HUES64 (cell line): Measurements from ENCODE around the gene TIAL1.
"Not testable (repeated sequence)": the region's sequence is repeated elsewhere in the genome, so short reads cannot be mapped to it uniquely, and the experiment has no call there.

Source experiments
- H3K27ac ChIP-seq: 2 replicates; pipeline ENCODE4 v1.7.0; 2013; ENCODE audit warnings: low read depth, low read length, inconsistent platforms
- H3K27me3 ChIP-seq: 2 replicates; pipeline ENCODE4 v1.6.1; 2013; ENCODE audit warnings: mild to moderate bottlenecking, low read length; ENCODE audit not compliant: insufficient read depth
- H3K36me3 ChIP-seq: 2 replicates; pipeline ENCODE4 v1.6.1; 2013; ENCODE audit warnings: mild to moderate bottlenecking, low read length; ENCODE audit not compliant: insufficient read depth
- H3K4me1 ChIP-seq: 2 replicates; pipeline ENCODE4 v1.6.1; 2013; ENCODE audit warnings: mild to moderate bottlenecking, low read length, moderate library complexity; ENCODE audit not compliant: insufficient read depth
- H3K4me3 ChIP-seq: 2 replicates; pipeline ENCODE4 v1.5.1; 2013; ENCODE audit warnings: mild to moderate bottlenecking, low read length, moderate library complexity
- H3K9ac ChIP-seq: 2 replicates; pipeline ENCODE4 v1.6.1; 2013; ENCODE audit warnings: mild to moderate bottlenecking, low read depth, low read length
- H3K9me3 ChIP-seq: 2 replicates; pipeline ENCODE4 v1.6.1; 2013; ENCODE audit warnings: low read depth, low read length; ENCODE audit not compliant: insufficient read depth
- WGBS: fragments of 150-250, 120-280 bp; methylation state at CpG from one replicate; pipeline ENCODE4 v1.1.7; 2013; ENCODE audit warnings: missing lambda C conversion rate; 5-methylcytosine and 5-hydroxymethylcytosine counted together

TIAL1 gene

DNA sequence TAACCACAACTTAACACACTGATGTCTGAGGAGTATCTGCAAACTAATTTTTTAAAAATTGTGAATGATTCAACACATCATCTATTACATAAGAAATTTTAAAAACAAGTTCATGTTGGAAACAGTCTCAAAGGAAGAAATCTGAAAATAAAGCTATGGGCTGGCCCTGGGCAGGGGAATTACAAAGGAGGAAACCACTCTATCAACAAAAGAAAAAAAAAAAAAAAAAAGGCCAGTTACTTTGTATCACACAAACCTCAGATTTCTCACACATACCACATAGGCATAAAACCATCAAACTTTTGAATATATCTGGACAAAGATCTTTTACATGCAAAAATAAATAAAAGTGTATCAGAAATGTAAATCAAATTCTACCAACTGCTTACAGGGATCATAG is 20.8 kb downstream of the TIAL1 start:
- Histone ChIP-seq H3K27me3 (no peaks in the 10 kb centered on the region), H3K4me3 (no peak overlapping the region), H3K27ac (no peak overlapping the region), H3K9ac (no peak overlapping the region), H3K36me3 (peaks cover 81% of the 10 kb centered on the region), H3K9me3 (no peaks in the 10 kb centered on the region), H3K4me1 (no peaks in the 10 kb centered on the region)

DNA sequence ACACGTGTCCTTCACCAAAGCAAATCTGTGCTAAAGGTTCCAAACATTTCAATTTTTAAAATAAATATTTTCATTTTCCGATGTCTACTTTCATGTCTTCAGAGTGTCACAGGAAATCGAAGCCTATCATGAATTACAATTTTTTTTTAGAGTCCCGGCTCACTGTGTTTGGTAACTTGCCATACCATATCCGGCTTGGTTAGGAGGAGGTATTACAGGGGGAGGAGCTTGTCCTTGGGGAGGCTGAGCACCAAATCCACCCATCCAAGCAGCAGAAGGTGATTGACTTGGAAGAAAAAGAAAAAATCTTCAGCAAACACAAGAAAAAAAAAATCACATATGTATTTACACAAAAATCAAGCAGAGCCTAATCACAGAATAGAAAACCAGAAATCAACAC is 21.3 kb downstream of the TIAL1 start:
- Histone ChIP-seq H3K4me1 (no peaks in the 10 kb centered on the region), H3K27ac (no peak overlapping the region), H3K4me3 (no peak overlapping the region), H3K36me3 (peaks cover 76% of the 10 kb centered on the region), H3K27me3 (no peaks in the 10 kb centered on the region), H3K9ac (no peak overlapping the region), H3K9me3 (no peaks in the 10 kb centered on the region)
- 98% methylated on average over 5 of the region's 5 CpGs for WGBS

DNA sequence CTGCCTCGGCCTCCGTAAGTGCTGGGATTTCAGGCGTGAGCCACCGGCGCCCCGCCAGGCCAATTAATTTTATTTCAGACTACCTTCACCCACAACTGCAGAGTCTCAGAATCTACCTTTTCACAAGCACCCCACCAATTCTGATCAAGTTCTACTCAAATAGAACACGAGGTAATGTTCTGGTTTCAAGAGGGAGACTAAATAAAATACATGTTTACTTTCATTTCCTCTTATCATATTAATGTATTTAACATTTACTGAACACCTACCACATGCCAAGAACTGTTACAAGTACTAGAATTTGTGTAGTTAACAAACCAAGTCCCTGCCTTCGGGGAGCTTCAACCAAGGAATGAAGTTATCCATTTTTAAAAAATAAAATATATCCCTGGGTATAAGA is 28.8 kb downstream of the TIAL1 start:
- 94% methylated on average over 6 of the region's 8 CpGs for WGBS
- Histone ChIP-seq H3K36me3 (0 out of 2 replicates have a peak, but pooled peaks cover 3% of the 10 kb centered on the region), H3K27me3 (no peaks in the 10 kb centered on the region), H3K27ac (no peak overlapping the region), H3K9me3 (no peaks in the 10 kb centered on the region), H3K4me1 (no peaks in the 10 kb centered on the region), H3K9ac (no peak overlapping the region), H3K4me3 (no peak overlapping the region)

DNA sequence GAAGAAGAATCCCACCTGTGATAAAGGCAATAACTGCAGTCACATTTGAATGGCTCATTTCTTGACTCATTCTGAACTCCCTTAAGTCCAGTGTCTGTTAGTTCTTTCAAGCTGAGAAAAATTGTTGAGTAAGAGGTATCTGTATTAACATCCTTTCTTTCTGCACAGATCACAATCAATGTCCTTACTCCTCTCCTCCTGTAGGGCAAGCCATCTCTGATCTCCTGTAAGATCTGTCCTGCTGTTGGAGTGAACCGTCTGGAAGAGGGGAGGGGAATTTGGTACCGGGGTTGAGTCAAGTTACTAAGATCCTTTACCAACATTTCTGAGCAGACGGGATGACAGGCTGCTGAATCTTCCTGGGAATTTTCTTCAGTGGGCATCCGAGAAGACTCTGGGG is 34.7 kb downstream of the TIAL1 start:
- Histone ChIP-seq H3K9me3 (no peaks in the 10 kb centered on the region), H3K27ac (no peak overlapping the region), H3K36me3 (no peaks in the 10 kb centered on the region), H3K4me1 (no peaks in the 10 kb centered on the region), H3K4me3 (no peak overlapping the region), H3K27me3 (no peaks in the 10 kb centered on the region), H3K9ac (no peak overlapping the region)
- WGBS = 90% methylated on average over 4 of the region's 4 CpGs

DNA sequence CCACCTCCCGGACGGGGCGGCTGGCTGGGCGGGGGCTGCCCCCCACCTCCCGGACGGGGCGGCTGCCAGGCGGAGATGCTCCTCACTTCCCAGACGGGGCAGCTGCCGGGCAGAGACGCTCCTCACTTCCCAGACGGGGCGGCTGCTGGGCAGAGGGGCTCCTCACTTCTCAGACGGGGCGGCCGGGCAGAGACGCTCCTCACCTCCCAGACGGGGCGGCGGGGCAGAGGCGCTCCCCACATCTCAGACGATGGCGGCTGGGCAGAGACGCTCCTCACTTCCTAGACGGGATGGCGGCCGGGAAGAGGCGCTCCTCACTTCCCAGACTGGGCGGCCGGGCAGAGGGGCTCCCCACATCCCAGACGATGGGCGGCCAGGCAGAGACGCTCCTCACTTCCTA is 37.3 kb downstream of the TIAL1 start:
- H3K4me3 ChIP-seq, H3K4me1 ChIP-seq, H3K36me3 ChIP-seq, H3K9me3 ChIP-seq, H3K9ac ChIP-seq, H3K27me3 ChIP-seq, H3K27ac ChIP-seq: not testable (repeated sequence)
- WGBS = 98% methylated on average over 33 of the region's 33 CpGs

DNA sequence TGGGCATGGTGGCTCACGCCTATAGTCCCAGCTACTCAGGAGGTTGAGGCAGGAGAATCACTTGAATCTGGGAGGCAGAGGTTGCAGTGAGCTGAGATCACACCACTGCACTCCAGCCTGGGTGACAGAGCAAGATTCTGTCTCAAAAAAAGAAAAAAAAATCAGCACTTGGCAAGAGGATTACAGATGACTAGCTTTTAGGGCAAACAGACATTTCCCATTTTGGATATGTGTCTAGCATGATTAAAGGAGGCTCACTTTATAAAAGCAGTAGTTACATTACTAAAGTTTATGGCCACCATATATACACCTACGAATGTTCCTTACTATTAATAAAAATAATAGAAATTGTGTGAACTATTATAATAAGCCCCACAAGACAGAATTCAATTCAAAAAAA is 40.7 kb downstream of the TIAL1 start:
- not testable (repeated sequence) for H3K4me3 ChIP-seq, H3K9me3 ChIP-seq, H3K9ac ChIP-seq, H3K36me3 ChIP-seq, H3K27ac ChIP-seq, H3K4me1 ChIP-seq, H3K27me3 ChIP-seq
- WGBS = 94% methylated on average over 1 of the region's 2 CpGs

DNA sequence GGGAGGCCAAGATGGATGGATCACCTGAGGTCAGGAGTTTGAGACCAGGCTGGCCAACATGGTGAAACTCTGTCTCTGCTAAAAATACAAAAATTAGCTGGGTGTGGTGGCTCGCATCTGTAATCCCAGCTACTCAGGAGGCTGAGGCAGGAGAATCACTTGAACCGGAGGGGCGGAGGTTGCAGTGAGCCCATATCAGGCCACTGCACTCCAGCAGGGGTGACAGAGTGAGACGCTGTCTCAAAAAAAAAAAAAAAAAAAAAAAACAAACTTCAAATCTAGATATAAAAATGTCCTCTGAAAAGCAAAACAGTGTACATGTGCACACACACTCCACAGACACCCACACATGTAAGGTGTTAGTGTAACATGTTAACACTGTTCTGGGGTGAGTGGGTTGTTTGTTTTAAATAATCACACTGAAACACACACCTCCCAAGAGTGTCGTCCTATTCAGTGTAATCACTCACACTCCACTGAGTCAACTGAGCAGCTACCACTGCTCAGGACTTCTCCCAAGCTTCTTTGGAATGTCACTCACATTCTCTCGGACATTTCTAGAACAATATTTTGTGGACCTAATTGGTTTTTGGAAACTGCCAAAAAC is 41.5 kb downstream of the TIAL1 start:
- 92% methylated on average over 5 of the region's 6 CpGs for WGBS
- Histone ChIP-seq H3K4me3 (no peak overlapping the region), H3K9me3 (no peaks in the 10 kb centered on the region)

DNA sequence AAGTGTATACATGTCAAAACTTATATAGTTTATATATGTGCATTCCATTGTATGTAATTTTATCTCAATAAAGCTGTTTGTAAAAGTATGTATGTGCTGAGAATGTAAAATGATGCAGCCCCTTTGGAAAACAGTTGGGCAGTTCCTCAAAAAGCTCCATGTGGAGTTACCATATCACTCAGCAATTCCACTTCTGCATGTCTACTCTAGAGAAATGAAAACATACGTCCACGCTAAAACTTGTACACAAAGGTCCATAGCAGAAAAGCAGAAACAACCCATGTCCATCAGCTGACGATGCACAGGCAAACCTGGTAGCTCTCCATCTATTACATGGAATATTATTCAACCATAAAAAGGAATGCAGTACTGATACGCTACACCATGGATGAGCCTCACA is 45.9 kb downstream of the TIAL1 start:
- H3K36me3 ChIP-seq = no peaks in the 10 kb centered on the region
- no peak overlapping the region for H3K9ac ChIP-seq
- no peak overlapping the region for H3K4me3 ChIP-seq
- WGBS = 91% methylated on average over 4 of the region's 4 CpGs
- H3K27ac ChIP-seq = no peak overlapping the region
- no peaks in the 10 kb centered on the region for H3K9me3 ChIP-seq
- H3K4me1 ChIP-seq = no peaks in the 10 kb centered on the region
- H3K27me3 ChIP-seq = no peaks in the 10 kb centered on the region; the same call in 1 of the 2 replicates

More for the DNA sequence above, 41.5 kb downstream of the TIAL1 start:
- H3K9ac ChIP-seq = no peak overlapping the region
- no peak overlapping the region for H3K27ac ChIP-seq
- no peaks in the 10 kb centered on the region for H3K4me1 ChIP-seq
- no peaks in the 10 kb centered on the region for H3K27me3 ChIP-seq
- no peaks in the 10 kb centered on the region for H3K36me3 ChIP-seq

DNA sequence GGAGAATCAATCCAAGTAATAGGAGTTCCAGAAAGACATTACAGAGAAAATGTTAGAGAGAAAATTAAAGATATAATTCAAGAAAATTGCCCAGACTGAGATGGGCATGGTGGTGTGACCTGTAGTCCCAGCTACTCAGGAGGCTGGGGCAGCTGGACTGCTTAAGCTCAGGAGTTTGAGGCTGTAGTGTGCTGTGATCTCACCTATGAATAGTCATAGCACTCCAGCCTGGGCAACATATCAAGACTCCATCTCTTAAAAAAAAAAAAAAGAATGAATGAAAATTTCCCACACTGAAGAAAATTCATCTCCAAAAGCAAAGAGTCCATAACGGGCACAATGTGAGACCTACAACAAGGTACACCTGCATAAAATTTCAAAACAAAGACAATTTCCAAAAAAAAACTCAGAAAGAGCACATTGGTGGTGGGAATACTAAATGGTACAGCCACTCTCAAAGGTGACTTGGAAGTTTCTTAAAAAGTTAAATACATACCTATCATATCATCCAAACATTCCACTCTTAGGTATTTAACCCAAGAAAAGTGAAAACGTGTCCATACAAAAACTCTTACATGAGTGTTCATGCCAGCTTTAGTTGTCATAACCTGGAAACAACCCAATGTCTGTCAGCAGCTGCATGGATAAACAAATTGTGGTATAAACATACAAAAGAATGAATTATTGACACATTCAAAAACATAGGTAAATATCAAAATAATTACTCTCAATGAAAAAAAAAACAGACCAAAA is 47.3 kb downstream of the TIAL1 start:
- Histone ChIP-seq H3K9me3 (no peaks in the 10 kb centered on the region), H3K27ac (no peak overlapping the region), H3K36me3 (no peaks in the 10 kb centered on the region), H3K27me3 (no peaks in the 10 kb centered on the region; the same call in 1 of the 2 replicates), H3K4me1 (no peaks in the 10 kb centered on the region), H3K9ac (no peak overlapping the region), H3K4me3 (no peak overlapping the region)
- 98% methylated on average over 2 of the region's 2 CpGs for WGBS

DNA sequence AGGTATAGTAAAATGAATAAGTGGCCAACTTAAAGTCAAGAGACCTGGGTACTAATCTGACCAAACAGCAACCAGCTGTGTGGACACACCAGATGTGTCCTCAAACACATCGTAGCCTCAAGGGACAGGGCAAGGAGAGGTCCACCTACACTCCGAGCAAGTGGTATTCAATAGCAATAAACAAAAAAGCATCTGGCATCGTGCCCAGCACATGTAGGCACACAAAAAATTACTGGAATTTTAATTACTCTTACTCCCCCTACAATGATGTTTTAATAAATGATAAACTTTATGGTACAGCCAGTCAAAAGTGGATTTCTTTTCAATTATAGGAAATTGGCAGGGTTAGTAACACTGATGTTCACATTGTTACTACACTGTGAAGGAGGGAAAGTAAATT is 50.8 kb downstream of the TIAL1 start:
- Histone ChIP-seq H3K27ac (no peak overlapping the region), H3K27me3 (peaks cover 31% of the 10 kb centered on the region), H3K4me3 (no peak overlapping the region), H3K9me3 (no peaks in the 10 kb centered on the region), H3K9ac (no peak overlapping the region), H3K4me1 (no peaks in the 10 kb centered on the region), H3K36me3 (no peaks in the 10 kb centered on the region)
- WGBS = 90% methylated on average over 3 of the region's 3 CpGs

DNA sequence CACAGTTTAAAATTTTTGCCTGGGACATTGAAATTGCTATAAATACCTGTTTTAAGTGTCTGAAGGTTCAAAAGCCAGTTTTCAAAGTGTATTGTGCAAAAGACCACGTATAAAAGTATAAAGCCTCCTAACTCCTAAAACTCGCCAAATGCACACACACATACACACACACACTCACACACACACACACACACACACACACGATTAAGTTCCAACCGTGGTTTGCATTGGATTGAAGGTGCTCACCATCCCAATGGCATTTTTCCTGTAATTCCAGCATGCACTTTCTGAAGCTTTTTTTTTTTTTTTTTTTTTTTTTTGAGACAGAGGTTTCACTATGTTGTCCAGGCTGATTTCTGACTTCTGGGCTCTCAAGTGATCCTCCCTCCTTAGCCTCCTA is 51.5 kb downstream of the TIAL1 start:
- Histone ChIP-seq H3K4me1 (no peaks in the 10 kb centered on the region), H3K27me3 (peaks cover 38% of the 10 kb centered on the region), H3K36me3 (no peaks in the 10 kb centered on the region), H3K27ac (no peak overlapping the region), H3K4me3 (no peak overlapping the region), H3K9ac (no peak overlapping the region), H3K9me3 (no peaks in the 10 kb centered on the region)
- WGBS = 67% methylated on average over 4 of the region's 4 CpGs
